Measurements from ENCODE around the gene USO1. TPM values are rescaled to one million over a fixed set of nuclear protein-coding genes. Genes with fewer than 3 reads are reported as not detected.

USO1 gene
- total RNA-seq, 2 donors from 2014 or later = 24.0 to 27.8 TPM

DNA sequence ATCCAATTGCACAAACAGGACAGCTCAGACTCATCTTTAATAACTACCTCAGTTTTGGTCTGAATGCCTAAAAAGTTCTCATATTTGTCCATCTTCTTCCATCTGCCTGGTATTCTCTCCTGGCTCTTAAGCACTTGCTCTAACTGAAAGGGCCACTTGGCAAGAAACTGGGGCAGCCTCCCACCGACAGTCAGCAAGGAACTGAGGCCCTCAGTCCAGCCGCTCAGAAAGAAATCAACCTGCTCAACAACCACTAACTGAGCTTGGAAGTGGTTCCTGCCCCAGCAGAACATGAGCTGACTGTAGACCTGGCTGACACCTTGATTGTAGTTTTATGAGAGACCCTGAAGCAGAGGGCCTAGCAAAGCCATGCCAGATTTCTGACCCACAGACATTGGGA, 93.5 kb downstream of the USO1 start:
- H3K27me3 Mint-ChIP-seq = no peaks in the 10 kb centered on the region
- ATAC-seq = no peak

GRCh38 chr4:75819121-75819520, 94.7 kb downstream of the USO1 start:
- H3K4me1 Mint-ChIP-seq = no peaks in the 10 kb centered on the region
- H3K27ac Mint-ChIP-seq = no peak overlapping the region
- H3K27me3 Mint-ChIP-seq = no peaks in the 10 kb centered on the region
- peaks cover 3% of the 10 kb centered on the region for H3K36me3 Mint-ChIP-seq (ENCODE audit: low read depth)
- no peaks in the 10 kb centered on the region for H3K9me3 ChIP-seq (ENCODE audit: control insufficient read depth, low read length, poor library complexity, severe bottlenecking)
- no peak for ATAC-seq
- H3K4me3 Mint-ChIP-seq = no peak overlapping the region
- DNase-seq = no peak

More for the DNA sequence above, 93.5 kb downstream of the USO1 start:
- Mint-ChIP-seq H3K27ac (no peak overlapping the region), H3K4me1 (no peaks in the 10 kb centered on the region), H3K4me3 (no peak overlapping the region), H3K36me3 (ENCODE audit: low read depth) (peaks cover 5% of the 10 kb centered on the region)
- no peaks in the 10 kb centered on the region for H3K9me3 ChIP-seq (ENCODE audit: control insufficient read depth, low read length, poor library complexity, severe bottlenecking)
- no peak for DNase-seq

DNA sequence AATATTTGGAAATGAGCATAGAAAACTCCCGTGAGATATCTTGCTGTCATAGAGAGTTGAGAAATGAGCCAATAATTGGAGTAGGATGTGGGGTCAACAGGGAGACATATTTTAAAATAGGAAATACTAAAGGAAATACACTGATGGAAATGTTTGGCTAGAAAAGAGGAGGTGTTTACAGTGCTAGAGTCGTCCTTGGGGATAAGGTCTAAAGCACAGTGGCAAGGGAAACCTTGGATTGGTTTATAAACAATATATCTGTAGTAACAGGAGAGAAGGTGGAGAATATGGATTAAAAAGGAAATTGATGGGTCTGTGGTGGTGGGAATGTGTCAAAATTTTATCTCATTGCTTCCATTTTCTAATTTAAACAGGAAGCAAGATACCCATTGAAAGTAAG, 95.8 kb downstream of the USO1 start:
- H3K4me3 Mint-ChIP-seq = no peak overlapping the region
- no peaks in the 10 kb centered on the region for H3K36me3 Mint-ChIP-seq (ENCODE audit: low read depth)
- H3K9me3 ChIP-seq (ENCODE audit: control insufficient read depth, low read length, poor library complexity, severe bottlenecking) = no peaks in the 10 kb centered on the region
- H3K27ac Mint-ChIP-seq = no peak overlapping the region
- no peak for DNase-seq
- H3K27me3 Mint-ChIP-seq = no peaks in the 10 kb centered on the region
- ATAC-seq = no peak
- H3K4me1 Mint-ChIP-seq = no peaks in the 10 kb centered on the region

DNA sequence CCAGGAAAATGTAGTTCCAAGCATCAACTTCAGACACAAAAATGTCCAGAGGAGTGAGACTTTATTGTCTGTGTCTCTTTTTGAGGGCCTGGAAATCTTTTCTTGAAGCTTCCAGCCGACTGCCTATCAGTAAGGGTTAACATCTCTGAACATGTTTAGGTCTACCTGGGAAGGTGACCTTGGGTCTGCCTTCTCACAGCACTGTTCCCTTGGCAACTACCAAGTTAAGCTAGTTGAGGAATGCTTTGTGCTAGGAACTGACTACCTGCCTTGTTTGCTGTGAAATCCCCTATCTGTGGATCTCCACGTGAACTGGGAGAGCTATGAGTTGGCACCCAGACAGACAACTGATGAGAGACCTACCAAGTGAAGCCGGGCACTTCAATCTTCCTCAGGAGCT, 96.3 kb downstream of the USO1 start:
- H3K4me3 Mint-ChIP-seq = no peak overlapping the region
- H3K27me3 Mint-ChIP-seq = no peaks in the 10 kb centered on the region

DNA sequence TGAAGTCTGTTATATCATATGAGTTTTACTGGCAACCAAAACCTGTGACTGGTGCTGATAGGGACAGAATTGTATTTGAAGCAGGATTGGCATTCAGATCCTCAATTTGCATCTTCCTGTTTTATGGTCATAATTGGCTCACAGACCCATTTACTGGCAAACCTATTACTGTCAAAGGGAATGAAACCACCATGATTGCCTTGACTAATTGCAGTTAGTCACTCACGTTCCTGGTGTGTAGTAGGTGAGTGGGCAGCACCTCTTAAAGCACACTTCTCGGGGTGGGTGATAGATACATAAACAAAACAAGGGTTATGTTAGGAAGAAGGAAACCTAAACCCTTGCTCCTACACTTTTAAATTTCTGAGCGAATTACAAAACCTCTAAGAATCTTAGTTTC, 96.8 kb downstream of the USO1 start:
- H3K4me3 Mint-ChIP-seq = no peak overlapping the region
- no peak for DNase-seq
- H3K4me1 Mint-ChIP-seq = no peaks in the 10 kb centered on the region
- no peaks in the 10 kb centered on the region for H3K9me3 ChIP-seq (ENCODE audit: control insufficient read depth, low read length, poor library complexity, severe bottlenecking)
- H3K27ac Mint-ChIP-seq = no peak overlapping the region
- ATAC-seq = no peak
- no peaks in the 10 kb centered on the region for H3K27me3 Mint-ChIP-seq
- no peaks in the 10 kb centered on the region for H3K36me3 Mint-ChIP-seq (ENCODE audit: low read depth)

More for the DNA sequence above, 96.3 kb downstream of the USO1 start:
- ATAC-seq (no peak), DNase-seq (no peak)
- Mint-ChIP-seq H3K36me3 (ENCODE audit: low read depth) (no peaks in the 10 kb centered on the region), H3K4me1 (no peaks in the 10 kb centered on the region), H3K27ac (no peak overlapping the region)
- no peaks in the 10 kb centered on the region for H3K9me3 ChIP-seq (ENCODE audit: control insufficient read depth, low read length, poor library complexity, severe bottlenecking)

DNA sequence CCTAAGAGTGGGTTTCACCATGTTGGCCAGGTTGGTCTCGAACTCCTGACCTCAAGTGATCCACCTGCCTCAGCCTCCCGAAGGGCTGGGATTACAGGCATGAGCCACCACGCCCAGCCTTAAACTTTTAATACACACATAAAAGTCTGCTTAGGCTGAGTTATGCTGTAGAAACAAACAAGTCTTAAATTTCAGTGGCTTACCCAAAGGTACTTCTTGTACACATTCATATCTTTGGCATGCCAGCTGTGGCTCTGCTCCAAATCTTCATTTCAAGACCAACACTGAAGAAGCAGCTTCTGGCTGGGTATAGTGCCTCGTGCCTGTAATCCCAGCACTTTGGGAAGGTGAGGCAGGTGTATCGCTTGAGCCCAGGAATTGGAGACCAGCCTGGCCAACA, 97.6 kb downstream of the USO1 start:
- Mint-ChIP-seq H3K4me3 (no peak overlapping the region), H3K27me3 (no peaks in the 10 kb centered on the region), H3K4me1 (no peaks in the 10 kb centered on the region), H3K27ac (no peak overlapping the region), H3K36me3 (ENCODE audit: low read depth) (no peaks in the 10 kb centered on the region)
- ATAC-seq = no peak
- H3K9me3 ChIP-seq (ENCODE audit: control insufficient read depth, low read length, poor library complexity, severe bottlenecking) = no peaks in the 10 kb centered on the region
- no peak for DNase-seq

DNA sequence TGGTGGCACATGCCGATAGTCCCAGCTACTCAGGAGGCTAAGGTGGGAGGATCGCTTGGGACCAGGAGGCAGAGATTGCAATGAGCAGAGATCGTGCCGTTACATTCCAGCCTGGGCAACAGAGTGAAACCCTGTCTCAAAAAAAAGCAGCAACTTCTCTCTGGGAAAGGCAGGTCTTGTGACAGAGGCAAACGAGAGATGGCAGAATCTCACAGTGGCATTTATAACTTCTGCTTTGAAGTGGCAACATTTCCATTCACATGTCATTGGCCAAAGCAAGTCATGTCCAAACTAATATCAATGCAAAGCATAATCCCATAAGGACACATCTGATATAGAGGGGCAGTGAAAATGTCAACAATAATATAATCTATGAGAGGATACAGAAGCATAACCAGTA, 98.0 kb downstream of the USO1 start:
- H3K4me3 Mint-ChIP-seq = no peak overlapping the region
- DNase-seq = no peak
- no peak for ATAC-seq
- H3K9me3 ChIP-seq (ENCODE audit: control insufficient read depth, low read length, poor library complexity, severe bottlenecking) = no peaks in the 10 kb centered on the region
- no peaks in the 10 kb centered on the region for H3K27me3 Mint-ChIP-seq
- no peak overlapping the region for H3K27ac Mint-ChIP-seq
- H3K4me1 Mint-ChIP-seq = no peaks in the 10 kb centered on the region
- H3K36me3 Mint-ChIP-seq (ENCODE audit: low read depth) = no peaks in the 10 kb centered on the region

- no peaks in the 10 kb centered on the region for H3K36me3 Mint-ChIP-seq (ENCODE audit: low read depth)
- H3K9me3 ChIP-seq (ENCODE audit: control insufficient read depth, low read length, poor library complexity, severe bottlenecking) = no peaks in the 10 kb centered on the region
- H3K27ac Mint-ChIP-seq = no peak overlapping the region
- no peaks in the 10 kb centered on the region for H3K27me3 Mint-ChIP-seq
- H3K4me3 Mint-ChIP-seq = no peak overlapping the region
- no peak for DNase-seq
- no peaks in the 10 kb centered on the region for H3K4me1 Mint-ChIP-seq
- ATAC-seq = no peak
Observed at GRCh38 chr4:75823812-75824211, 99.4 kb downstream of the USO1 start.

DNA sequence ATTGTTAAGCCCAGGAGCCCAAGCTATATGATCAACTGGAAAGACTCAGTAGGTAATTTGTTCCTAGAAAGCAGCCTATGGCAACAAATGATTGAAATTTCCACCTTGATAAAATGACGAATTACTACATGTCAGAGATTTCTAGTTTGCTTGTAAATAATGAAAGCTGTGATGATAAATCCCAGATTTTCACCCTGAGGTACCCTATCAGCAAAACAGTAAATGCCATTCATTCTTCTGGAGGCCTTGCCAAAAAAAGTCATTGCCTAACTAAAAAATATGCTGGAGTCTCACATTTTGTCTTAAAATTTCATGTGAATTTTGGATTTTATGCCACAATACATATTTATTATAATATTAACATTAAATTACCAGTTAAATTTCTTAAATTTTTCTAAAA, 106.5 kb downstream of the USO1 start:
- ATAC-seq (no peak), DNase-seq (no peak)
- Mint-ChIP-seq H3K4me1 (no peaks in the 10 kb centered on the region), H3K27ac (no peak overlapping the region), H3K4me3 (no peak overlapping the region), H3K36me3 (ENCODE audit: low read depth) (no peaks in the 10 kb centered on the region), H3K27me3 (no peaks in the 10 kb centered on the region)
- no peaks in the 10 kb centered on the region for H3K9me3 ChIP-seq (ENCODE audit: control insufficient read depth, low read length, poor library complexity, severe bottlenecking)

GRCh38 chr4:75831856-75832405, 107.6 kb downstream of the USO1 start:
- no peak overlapping the region for H3K27ac Mint-ChIP-seq
- no peaks in the 10 kb centered on the region for H3K36me3 Mint-ChIP-seq (ENCODE audit: low read depth)
- H3K27me3 Mint-ChIP-seq = no peaks in the 10 kb centered on the region
- ATAC-seq = no peak
- DNase-seq = no peak
- H3K9me3 ChIP-seq (ENCODE audit: control insufficient read depth, low read length, poor library complexity, severe bottlenecking) = no peaks in the 10 kb centered on the region
- H3K4me3 Mint-ChIP-seq = no peak overlapping the region
- no peaks in the 10 kb centered on the region for H3K4me1 Mint-ChIP-seq

GRCh38 chr4:75834095-75834771, 109.9 kb downstream of the USO1 start:
- no peaks in the 10 kb centered on the region for H3K4me1 Mint-ChIP-seq
- no peaks in the 10 kb centered on the region for H3K9me3 ChIP-seq (ENCODE audit: control insufficient read depth, low read length, poor library complexity, severe bottlenecking)
- DNase-seq (no peak), ATAC-seq (no peak)
- H3K36me3 Mint-ChIP-seq (ENCODE audit: low read depth) = no peaks in the 10 kb centered on the region
- no peaks in the 10 kb centered on the region for H3K27me3 Mint-ChIP-seq
- H3K4me3 Mint-ChIP-seq = no peak overlapping the region
- H3K27ac Mint-ChIP-seq = no peak overlapping the region

GRCh38 chr4:75834772-75835154, 110.4 kb downstream of the USO1 start:
- ATAC-seq (no peak), DNase-seq (no peak)
- no peaks in the 10 kb centered on the region for H3K9me3 ChIP-seq (ENCODE audit: control insufficient read depth, low read length, poor library complexity, severe bottlenecking)
- H3K27ac Mint-ChIP-seq = no peak overlapping the region
- no peaks in the 10 kb centered on the region for H3K4me1 Mint-ChIP-seq
- H3K36me3 Mint-ChIP-seq (ENCODE audit: low read depth) = no peaks in the 10 kb centered on the region
- H3K4me3 Mint-ChIP-seq = no peak overlapping the region
- H3K27me3 Mint-ChIP-seq = no peaks in the 10 kb centered on the region

- no peak overlapping the region for H3K27ac Mint-ChIP-seq
- ATAC-seq (no peak), DNase-seq (no peak)
Observed at GRCh38 chr4:75841641-75842520, 117.5 kb downstream of the USO1 start.

More at GRCh38 chr4:75841641-75842520, 117.5 kb downstream of the USO1 start:
- no peaks in the 10 kb centered on the region for H3K4me1 Mint-ChIP-seq
- H3K4me3 Mint-ChIP-seq = no peak overlapping the region
- no peaks in the 10 kb centered on the region for H3K27me3 Mint-ChIP-seq
- H3K9me3 ChIP-seq (ENCODE audit: control insufficient read depth, low read length, poor library complexity, severe bottlenecking) = no peaks in the 10 kb centered on the region
- no peaks in the 10 kb centered on the region for H3K36me3 Mint-ChIP-seq (ENCODE audit: low read depth)

All from T-helper 17 cell (primary cell).